ENCODE results near the gene JPH3. TPM values are rescaled to one million over a fixed set of nuclear protein-coding genes. Genes with fewer than 3 reads are reported as not detected.

JPH3 gene
- polyA plus RNA-seq, 2 donors = 0.04 to 0.19 TPM

DNA sequence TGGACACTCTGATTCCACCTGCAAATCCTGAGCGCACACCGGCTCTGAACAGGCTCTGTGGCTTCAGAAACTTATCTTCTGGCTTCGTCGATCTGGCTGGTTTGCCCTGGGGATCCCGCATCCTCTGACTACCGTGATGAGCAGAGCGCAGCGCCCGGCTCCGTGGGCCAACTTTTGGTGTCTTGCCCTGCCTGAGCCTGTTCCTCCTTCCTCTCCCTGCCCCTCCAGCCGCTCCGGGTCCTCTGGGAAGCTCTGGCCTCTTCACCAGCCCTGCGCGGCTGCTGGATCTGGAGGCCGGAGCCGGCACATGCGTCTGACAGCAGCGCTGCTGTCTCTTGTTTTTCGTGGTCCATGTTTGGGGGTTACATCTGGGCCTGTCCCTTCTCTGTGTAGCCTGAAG lies 65.6 kb downstream of the JPH3 start:
- WGBS, 2 donors = 86 to 88% methylated on average over 19 of the region's 19 CpGs
- H3K9me3 ChIP-seq (ENCODE audit: control insufficient read depth in 2 of 2, insufficient read depth in 1 of 2, low read depth in 1 of 2, low read length in 1 of 2) = no peaks in the 10 kb centered on the region
- no peaks in the 10 kb centered on the region for H3K36me3 ChIP-seq (ENCODE audit: control insufficient read depth in 2 of 2, insufficient read depth in 2 of 2, low read length in 1 of 2)
- H3K27ac ChIP-seq (ENCODE audit: low read depth in 2 of 2, low read length in 1 of 2) = no peak overlapping the region
- no peaks in the 10 kb centered on the region for H3K27me3 ChIP-seq (ENCODE audit: control insufficient read depth in 1 of 2, insufficient read depth in 2 of 2, low read length in 2 of 2)
- no peaks in the 10 kb centered on the region for H3K4me1 ChIP-seq (ENCODE audit: control insufficient read depth in 2 of 2, insufficient read depth in 2 of 2, low read length in 1 of 2)
- H3K4me3 ChIP-seq (ENCODE audit: low read depth in 1 of 2, low read length in 2 of 2) = no peak overlapping the region

GRCh38 chr16:87669672-87670071 lies 67.4 kb downstream of the JPH3 start:
- Histone ChIP-seq H3K27me3 (ENCODE audit: control insufficient read depth in 1 of 2, insufficient read depth in 2 of 2, low read length in 2 of 2) (no peaks in the 10 kb centered on the region), H3K27ac (ENCODE audit: low read depth in 2 of 2, low read length in 1 of 2) (no peak overlapping the region), H3K4me3 (ENCODE audit: low read depth in 1 of 2, low read length in 2 of 2) (no peak overlapping the region), H3K4me1 (ENCODE audit: control insufficient read depth in 2 of 2, insufficient read depth in 2 of 2, low read length in 1 of 2) (no peaks in the 10 kb centered on the region), H3K9me3 (ENCODE audit: control insufficient read depth in 2 of 2, insufficient read depth in 1 of 2, low read depth in 1 of 2, low read length in 1 of 2) (no peaks in the 10 kb centered on the region), H3K36me3 (ENCODE audit: control insufficient read depth in 2 of 2, insufficient read depth in 2 of 2, low read length in 1 of 2) (no peaks in the 10 kb centered on the region)
- WGBS, 2 donors = 71 to 73% methylated on average over 21 of the region's 21 CpGs

DNA sequence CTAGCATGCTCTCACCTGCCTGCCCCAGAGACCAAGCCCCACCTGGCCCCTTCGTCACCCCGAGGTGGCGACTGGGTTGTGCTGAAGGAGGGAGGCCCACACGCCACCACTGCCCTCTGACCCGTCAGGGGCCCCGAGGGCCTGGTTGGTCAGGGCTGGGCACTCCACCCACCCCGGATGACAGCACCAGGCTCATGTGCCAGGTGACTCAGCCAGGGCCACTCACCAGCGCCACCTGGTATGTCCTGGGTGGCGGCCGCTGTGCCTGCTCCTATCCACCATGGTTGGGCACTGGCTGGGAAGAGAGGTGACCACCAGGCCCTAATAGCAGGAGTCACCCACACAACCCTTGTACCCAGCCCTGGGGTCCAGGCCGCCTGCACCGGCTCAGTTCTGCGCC lies 68.9 kb downstream of the JPH3 start:
- H3K9me3 ChIP-seq (ENCODE audit: control insufficient read depth in 2 of 2, insufficient read depth in 1 of 2, low read depth in 1 of 2, low read length in 1 of 2) = no peaks in the 10 kb centered on the region
- no peaks in the 10 kb centered on the region for H3K4me1 ChIP-seq (ENCODE audit: control insufficient read depth in 2 of 2, insufficient read depth in 2 of 2, low read length in 1 of 2)
- H3K27me3 ChIP-seq (ENCODE audit: control insufficient read depth in 1 of 2, insufficient read depth in 2 of 2, low read length in 2 of 2) = no peaks in the 10 kb centered on the region
- H3K27ac ChIP-seq (ENCODE audit: low read depth in 2 of 2, low read length in 1 of 2) = no peak overlapping the region
- H3K36me3 ChIP-seq (ENCODE audit: control insufficient read depth in 2 of 2, insufficient read depth in 2 of 2, low read length in 1 of 2) = no peaks in the 10 kb centered on the region
- H3K4me3 ChIP-seq (ENCODE audit: low read depth in 1 of 2, low read length in 2 of 2) = no peak overlapping the region
- WGBS, 2 donors = 77 to 87% methylated on average over 13 of the region's 13 CpGs

GRCh38 chr16:87671715-87672270 lies 69.5 kb downstream of the JPH3 start:
- no peaks in the 10 kb centered on the region for H3K9me3 ChIP-seq (ENCODE audit: control insufficient read depth in 2 of 2, insufficient read depth in 1 of 2, low read depth in 1 of 2, low read length in 1 of 2)

DNA sequence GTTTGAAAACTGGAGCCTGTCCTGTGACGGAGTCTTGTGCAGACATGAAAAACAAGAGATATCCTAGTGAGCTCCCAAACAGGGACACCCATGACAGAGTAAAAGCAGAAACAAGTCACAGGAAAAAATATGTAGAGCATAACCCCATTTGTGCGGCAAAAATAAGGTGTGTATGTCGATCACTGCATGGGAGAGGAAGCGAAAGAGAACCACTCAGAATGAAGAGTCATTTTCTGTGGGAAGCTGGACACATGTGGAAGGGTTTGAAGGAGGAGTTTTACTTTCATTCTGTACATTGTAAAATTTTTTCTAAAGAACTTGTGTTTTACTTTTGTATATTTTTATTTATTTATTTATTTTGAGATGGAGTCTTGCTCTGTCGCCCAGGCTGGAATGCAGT lies 72.1 kb downstream of the JPH3 start:
- 78 to 82% methylated on average over 5 of the region's 5 CpGs for WGBS, 2 donors
- H3K36me3 ChIP-seq (ENCODE audit: control insufficient read depth in 2 of 2, insufficient read depth in 2 of 2, low read length in 1 of 2) = no peaks in the 10 kb centered on the region

More at GRCh38 chr16:87671715-87672270, 69.5 kb downstream of the JPH3 start:
- no peaks in the 10 kb centered on the region for H3K36me3 ChIP-seq (ENCODE audit: control insufficient read depth in 2 of 2, insufficient read depth in 2 of 2, low read length in 1 of 2)
- no peaks in the 10 kb centered on the region for H3K27me3 ChIP-seq (ENCODE audit: control insufficient read depth in 1 of 2, insufficient read depth in 2 of 2, low read length in 2 of 2)
- no peak overlapping the region for H3K27ac ChIP-seq (ENCODE audit: low read depth in 2 of 2, low read length in 1 of 2)
- 82 to 86% methylated on average over 20 of the region's 20 CpGs for WGBS, 2 donors
- H3K4me3 ChIP-seq (ENCODE audit: low read depth in 1 of 2, low read length in 2 of 2) = no peak overlapping the region
- H3K4me1 ChIP-seq (ENCODE audit: control insufficient read depth in 2 of 2, insufficient read depth in 2 of 2, low read length in 1 of 2) = no peaks in the 10 kb centered on the region

DNA sequence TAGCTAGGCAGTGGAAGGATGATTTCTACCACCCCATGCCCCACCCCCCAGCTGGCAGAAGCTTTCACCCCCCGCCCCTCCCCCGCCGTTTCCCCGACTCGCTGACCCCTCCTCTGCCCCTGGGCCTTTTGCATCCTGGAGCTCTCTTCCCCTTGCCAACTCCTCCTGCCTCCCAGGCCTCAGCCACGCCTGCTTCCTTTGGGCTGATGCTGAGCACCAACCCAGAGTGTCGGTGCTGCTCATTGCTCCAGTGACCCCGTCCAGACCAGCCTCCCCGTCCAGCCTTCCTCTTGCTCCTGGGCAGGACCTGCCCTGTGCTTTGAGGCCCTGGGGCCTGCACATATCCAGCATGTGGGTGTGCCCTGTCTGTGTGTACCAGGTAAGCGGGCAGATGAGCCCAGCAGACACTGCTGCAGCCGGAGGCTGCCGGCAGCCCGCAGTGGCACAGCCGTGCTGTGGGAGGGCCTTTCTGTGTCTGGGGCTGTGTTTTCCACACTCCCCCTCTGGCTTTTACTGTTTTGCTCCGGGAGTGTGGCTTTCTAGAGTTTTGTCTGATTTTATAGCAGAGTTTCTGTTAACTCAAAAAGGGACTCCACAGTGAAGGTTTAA lies 72.9 kb downstream of the JPH3 start:
- Histone ChIP-seq H3K9me3 (ENCODE audit: control insufficient read depth in 2 of 2, insufficient read depth in 1 of 2, low read depth in 1 of 2, low read length in 1 of 2) (no peaks in the 10 kb centered on the region), H3K27me3 (ENCODE audit: control insufficient read depth in 1 of 2, insufficient read depth in 2 of 2, low read length in 2 of 2) (no peaks in the 10 kb centered on the region), H3K36me3 (ENCODE audit: control insufficient read depth in 2 of 2, insufficient read depth in 2 of 2, low read length in 1 of 2) (no peaks in the 10 kb centered on the region), H3K4me1 (ENCODE audit: control insufficient read depth in 2 of 2, insufficient read depth in 2 of 2, low read length in 1 of 2) (peaks cover 0 to 2% of the 10 kb centered on the region in 2 donors), H3K27ac (ENCODE audit: low read depth in 2 of 2, low read length in 1 of 2) (no peak overlapping the region), H3K4me3 (ENCODE audit: low read depth in 1 of 2, low read length in 2 of 2) (no peak overlapping the region)
- WGBS, 2 donors = 27 to 40% methylated on average over 15 of the region's 15 CpGs

More for the DNA sequence above, 72.1 kb downstream of the JPH3 start:
- Histone ChIP-seq H3K27me3 (ENCODE audit: control insufficient read depth in 1 of 2, insufficient read depth in 2 of 2, low read length in 2 of 2) (no peaks in the 10 kb centered on the region), H3K4me3 (ENCODE audit: low read depth in 1 of 2, low read length in 2 of 2) (no peak overlapping the region), H3K27ac (ENCODE audit: low read depth in 2 of 2, low read length in 1 of 2) (no peak overlapping the region), H3K9me3 (ENCODE audit: control insufficient read depth in 2 of 2, insufficient read depth in 1 of 2, low read depth in 1 of 2, low read length in 1 of 2) (no peaks in the 10 kb centered on the region), H3K4me1 (ENCODE audit: control insufficient read depth in 2 of 2, insufficient read depth in 2 of 2, low read length in 1 of 2) (no peaks in the 10 kb centered on the region)

- no peaks in the 10 kb centered on the region for H3K9me3 ChIP-seq (ENCODE audit: control insufficient read depth in 2 of 2, insufficient read depth in 1 of 2, low read depth in 1 of 2, low read length in 1 of 2)
Measured at GRCh38 chr16:87677830-87678229, 75.5 kb downstream of the JPH3 start.

GRCh38 chr16:87678618-87679017 lies 76.3 kb downstream of the JPH3 start:
- Histone ChIP-seq H3K4me1 (ENCODE audit: control insufficient read depth in 2 of 2, insufficient read depth in 2 of 2, low read length in 1 of 2) (peaks cover 0 to 2% of the 10 kb centered on the region in 2 donors), H3K27ac (ENCODE audit: low read depth in 2 of 2, low read length in 1 of 2) (no peak overlapping the region), H3K4me3 (ENCODE audit: low read depth in 1 of 2, low read length in 2 of 2) (no peak overlapping the region), H3K9me3 (ENCODE audit: control insufficient read depth in 2 of 2, insufficient read depth in 1 of 2, low read depth in 1 of 2, low read length in 1 of 2) (no peaks in the 10 kb centered on the region), H3K27me3 (ENCODE audit: control insufficient read depth in 1 of 2, insufficient read depth in 2 of 2, low read length in 2 of 2) (no peaks in the 10 kb centered on the region), H3K36me3 (ENCODE audit: control insufficient read depth in 2 of 2, insufficient read depth in 2 of 2, low read length in 1 of 2) (no peaks in the 10 kb centered on the region)
- WGBS, 2 donors = 51 to 57% methylated on average over 14 of the region's 14 CpGs

More at GRCh38 chr16:87677830-87678229, 75.5 kb downstream of the JPH3 start:
- Histone ChIP-seq H3K27me3 (ENCODE audit: control insufficient read depth in 1 of 2, insufficient read depth in 2 of 2, low read length in 2 of 2) (no peaks in the 10 kb centered on the region), H3K4me3 (ENCODE audit: low read depth in 1 of 2, low read length in 2 of 2) (no peak overlapping the region), H3K4me1 (ENCODE audit: control insufficient read depth in 2 of 2, insufficient read depth in 2 of 2, low read length in 1 of 2) (peaks cover 0 to 2% of the 10 kb centered on the region in 2 donors), H3K36me3 (ENCODE audit: control insufficient read depth in 2 of 2, insufficient read depth in 2 of 2, low read length in 1 of 2) (no peaks in the 10 kb centered on the region), H3K27ac (ENCODE audit: low read depth in 2 of 2, low read length in 1 of 2) (no peak overlapping the region)
- 81 to 84% methylated on average over 5 of the region's 5 CpGs for WGBS, 2 donors

DNA sequence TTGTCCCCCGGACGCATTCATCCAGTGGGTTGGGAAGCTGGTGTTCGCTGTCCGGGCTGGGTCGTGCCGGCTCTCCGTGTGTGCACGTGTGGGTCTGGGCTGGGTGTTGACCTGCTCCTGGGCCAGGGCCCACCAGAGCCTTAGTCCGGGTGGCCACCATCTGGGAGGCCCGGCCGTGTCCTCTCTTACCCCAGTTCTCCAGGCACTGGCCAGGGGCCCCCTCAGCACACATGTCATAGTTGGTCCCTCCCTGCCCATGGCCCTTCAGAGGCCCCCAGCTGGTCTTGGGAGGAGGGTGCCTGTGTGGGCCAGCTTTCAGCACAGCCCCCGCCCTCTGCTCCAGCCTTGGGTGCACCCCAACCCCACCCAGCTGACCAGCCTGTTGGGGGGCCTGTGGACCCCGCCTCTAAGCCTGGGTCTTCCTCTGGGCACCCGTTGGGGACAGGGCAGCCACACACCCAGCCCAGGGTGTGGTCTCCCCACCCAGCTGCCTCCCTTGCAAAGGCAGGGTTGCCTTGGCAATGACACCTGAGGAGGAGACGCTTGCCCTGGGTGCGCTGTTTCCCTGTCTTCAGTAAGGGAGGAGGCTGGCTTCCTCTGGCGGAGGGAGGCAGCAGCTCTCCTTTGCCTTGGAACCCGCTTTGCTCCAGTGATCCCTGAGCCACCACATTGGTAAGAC lies 77.4 kb downstream of the JPH3 start:
- no peaks in the 10 kb centered on the region for H3K9me3 ChIP-seq (ENCODE audit: control insufficient read depth in 2 of 2, insufficient read depth in 1 of 2, low read depth in 1 of 2, low read length in 1 of 2)
- 81% methylated on average over 18 of the region's 18 CpGs for WGBS, 2 donors

More for the DNA sequence above, 77.4 kb downstream of the JPH3 start:
- no peaks in the 10 kb centered on the region for H3K36me3 ChIP-seq (ENCODE audit: control insufficient read depth in 2 of 2, insufficient read depth in 2 of 2, low read length in 1 of 2)
- no peak overlapping the region for H3K27ac ChIP-seq (ENCODE audit: low read depth in 2 of 2, low read length in 1 of 2)
- H3K4me1 ChIP-seq (ENCODE audit: control insufficient read depth in 2 of 2, insufficient read depth in 2 of 2, low read length in 1 of 2) = peaks cover 0 to 2% of the 10 kb centered on the region in 2 donors
- no peak overlapping the region for H3K4me3 ChIP-seq (ENCODE audit: low read depth in 1 of 2, low read length in 2 of 2)
- H3K27me3 ChIP-seq (ENCODE audit: control insufficient read depth in 1 of 2, insufficient read depth in 2 of 2, low read length in 2 of 2) = no peaks in the 10 kb centered on the region
